ENCODE results near the gene SYMPK.
A peak's percentile ranks its signal among the peaks of the same experiment; 100 is the strongest.

SYMPK gene

GRCh38 chr19:45780448-45781213 lies 82.3 kb downstream of the SYMPK start:
- DNase-seq, result no peak

- DNase-seq, result no peak
Measured at GRCh38 chr19:45780146-45780447, 82.8 kb downstream of the SYMPK start.

- peak; percentile 73 for DNase-seq
Measured at GRCh38 chr19:45779231-45780145, 83.5 kb downstream of the SYMPK start.

- no peak for DNase-seq
Measured at GRCh38 chr19:45778010-45778661, 84.8 kb downstream of the SYMPK start.

GRCh38 chr19:45777395-45777961 lies 85.5 kb downstream of the SYMPK start:
- no peak for DNase-seq

- no peak for DNase-seq
Measured at GRCh38 chr19:45774765-45775164, 88.2 kb downstream of the SYMPK start.

GRCh38 chr19:45773384-45773783 lies 89.6 kb downstream of the SYMPK start:
- DNase-seq, result no peak

GRCh38 chr19:45772912-45773311 lies 90.0 kb downstream of the SYMPK start:
- no peak for DNase-seq

GRCh38 chr19:45772130-45772840 lies 90.7 kb downstream of the SYMPK start:
- DNase-seq, result no peak

- no peak for DNase-seq
Measured at GRCh38 chr19:45771311-45771933, 91.5 kb downstream of the SYMPK start.

- DNase-seq, result peak; percentile 98
Measured at GRCh38 chr19:45770192-45771101, 92.5 kb downstream of the SYMPK start.

GRCh38 chr19:45769821-45770191 lies 93.1 kb downstream of the SYMPK start:
- no peak for DNase-seq

GRCh38 chr19:45768984-45769782 lies 93.8 kb downstream of the SYMPK start, which contains the start of gene SIX5:
SIX5 (minus strand) TSS chr19:45769252; CDS start chr19:45768844, 408 bp downstream.
- peak; percentile 99 for DNase-seq

- DNase-seq, result peak; percentile 47
Measured at GRCh38 chr19:45768655-45768983, 94.3 kb downstream of the SYMPK start.

- peak; percentile 62 for DNase-seq
Measured at GRCh38 chr19:45767881-45768654, 94.9 kb downstream of the SYMPK start.

GRCh38 chr19:45767410-45767880 lies 95.5 kb downstream of the SYMPK start:
- peak; percentile 82 for DNase-seq

GRCh38 chr19:45766869-45767346 lies 96.0 kb downstream of the SYMPK start:
- no peak for DNase-seq

- DNase-seq, result no peak
Measured at GRCh38 chr19:45766296-45766868, 96.6 kb downstream of the SYMPK start.

All from fibroblast of skin of right quadriceps (primary cell).